ENCODE results near the gene STAT5B. TPM values are rescaled to one million over a fixed set of nuclear protein-coding genes. Genes with fewer than 3 reads are reported as not detected.

STAT5B gene
- total and polyA plus RNA-seq, 2 experiments from 2014 or later: 26.8 to 62.4 TPM

- Histone ChIP-seq H3K4me3 (no peak overlapping the region), H3K27me3 (no peaks in the 10 kb centered on the region), H3K4me1 (ENCODE audit: low read depth) (peaks cover 19% of the 10 kb centered on the region), H3K9me3 (ENCODE audit: low read depth) (no peaks in the 10 kb centered on the region), H3K36me3 (no peaks in the 10 kb centered on the region), H3K27ac (no peak overlapping the region)
- no peak for DNase-seq (ENCODE audit: low read depth in 1 of 2, low spot score in 1 of 2)
- TF ChIP-seq CTCF (IDR thresholded peaks at IDR 0.05; ENCODE audit: low read depth, low read length): no peak
Observed at GRCh38 chr17:42277342-42277712, 1.1 kb upstream of the STAT5B start.

GRCh38 chr17:42276609-42277341 lies 584 bp upstream of the STAT5B start:
- no peak for TF ChIP-seq CTCF (IDR thresholded peaks at IDR 0.05; ENCODE audit: low read depth, low read length)
- Histone ChIP-seq H3K9me3 (ENCODE audit: low read depth) (no peaks in the 10 kb centered on the region), H3K4me1 (ENCODE audit: low read depth) (peaks cover 23% of the 10 kb centered on the region), H3K27me3 (no peaks in the 10 kb centered on the region), H3K36me3 (no peaks in the 10 kb centered on the region), H3K4me3 (peak overlapping the region; percentile 95), H3K27ac (peak overlapping the region; percentile 34)
- DNase-seq (ENCODE audit: low read depth in 1 of 2, low spot score in 1 of 2): peak; percentile 64 to 91

GRCh38 chr17:42275527-42276358 lies 448 bp downstream of the STAT5B start:
- Histone ChIP-seq H3K36me3 (no peaks in the 10 kb centered on the region), H3K4me1 (ENCODE audit: low read depth) (peaks cover 23% of the 10 kb centered on the region), H3K9me3 (ENCODE audit: low read depth) (no peaks in the 10 kb centered on the region), H3K4me3 (peak overlapping the region; percentile 95), H3K27me3 (no peaks in the 10 kb centered on the region), H3K27ac (peak overlapping the region; percentile 84)
- no peak for TF ChIP-seq CTCF (IDR thresholded peaks at IDR 0.05; ENCODE audit: low read depth, low read length)
- peak; percentile 66 to 78 for DNase-seq (ENCODE audit: low read depth in 1 of 2, low spot score in 1 of 2)

GRCh38 chr17:42274812-42275526 lies 1.2 kb downstream of the STAT5B start:
- peaks cover 23% of the 10 kb centered on the region for H3K4me1 ChIP-seq (ENCODE audit: low read depth)
- no peaks in the 10 kb centered on the region for H3K27me3 ChIP-seq
- no peak for DNase-seq (ENCODE audit: low read depth in 1 of 2, low spot score in 1 of 2)
- H3K27ac ChIP-seq: peak overlapping the region; percentile 84
- H3K36me3 ChIP-seq: no peaks in the 10 kb centered on the region
- peak overlapping the region; percentile 95 for H3K4me3 ChIP-seq
- no peak for TF ChIP-seq CTCF (IDR thresholded peaks at IDR 0.05; ENCODE audit: low read depth, low read length)
- no peaks in the 10 kb centered on the region for H3K9me3 ChIP-seq (ENCODE audit: low read depth)

DNA sequence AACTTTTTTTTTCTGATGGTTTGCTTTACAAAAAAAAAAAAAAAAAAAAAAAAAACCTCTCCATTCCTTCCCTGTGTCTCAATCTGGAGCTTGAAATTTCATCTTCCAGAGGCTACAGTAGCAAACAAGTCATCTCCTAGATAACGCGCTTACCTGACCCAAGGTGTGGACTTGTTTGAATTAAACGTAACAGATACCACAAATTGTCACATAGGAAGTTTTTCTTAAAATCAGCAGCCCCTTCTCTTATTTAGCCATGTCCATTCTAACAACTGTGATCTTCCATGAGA lies 2.0 kb downstream of the STAT5B start:
- H3K4me3 ChIP-seq: peak overlapping the region; percentile 95
- H3K27ac ChIP-seq: no peak overlapping the region
- H3K27me3 ChIP-seq: no peaks in the 10 kb centered on the region
- no peaks in the 10 kb centered on the region for H3K9me3 ChIP-seq (ENCODE audit: low read depth)
- peaks cover 23% of the 10 kb centered on the region for H3K4me1 ChIP-seq (ENCODE audit: low read depth)
- TF ChIP-seq CTCF (IDR thresholded peaks at IDR 0.05; ENCODE audit: low read depth, low read length): no peak
- no peak for DNase-seq (ENCODE audit: low read depth in 1 of 2, low spot score in 1 of 2)
- H3K36me3 ChIP-seq: no peaks in the 10 kb centered on the region

Data from cardiac muscle cell (in vitro differentiated cells and primary cell).